Activated CD4-positive, alpha-beta T cell treated with anti-CD3 and anti-CD28 coated beads, Interleukin-2, amount 50 U/mL, for 48 hours (primary cell): ENCODE results near the gene PASK.

ENCODE experiments used
- DNase-seq, 2 experiments: peaks; one replicate each; pipeline ENCODE4 v3.0.0-alpha.2; 2020

The PASK gene

GRCh38 chr2:241080405-241081189 lies 68.7 kb downstream of the PASK start:
- DNase-seq = no peak

- no peak for DNase-seq
Observed at GRCh38 chr2:241074901-241075540, 74.3 kb downstream of the PASK start.

DNA sequence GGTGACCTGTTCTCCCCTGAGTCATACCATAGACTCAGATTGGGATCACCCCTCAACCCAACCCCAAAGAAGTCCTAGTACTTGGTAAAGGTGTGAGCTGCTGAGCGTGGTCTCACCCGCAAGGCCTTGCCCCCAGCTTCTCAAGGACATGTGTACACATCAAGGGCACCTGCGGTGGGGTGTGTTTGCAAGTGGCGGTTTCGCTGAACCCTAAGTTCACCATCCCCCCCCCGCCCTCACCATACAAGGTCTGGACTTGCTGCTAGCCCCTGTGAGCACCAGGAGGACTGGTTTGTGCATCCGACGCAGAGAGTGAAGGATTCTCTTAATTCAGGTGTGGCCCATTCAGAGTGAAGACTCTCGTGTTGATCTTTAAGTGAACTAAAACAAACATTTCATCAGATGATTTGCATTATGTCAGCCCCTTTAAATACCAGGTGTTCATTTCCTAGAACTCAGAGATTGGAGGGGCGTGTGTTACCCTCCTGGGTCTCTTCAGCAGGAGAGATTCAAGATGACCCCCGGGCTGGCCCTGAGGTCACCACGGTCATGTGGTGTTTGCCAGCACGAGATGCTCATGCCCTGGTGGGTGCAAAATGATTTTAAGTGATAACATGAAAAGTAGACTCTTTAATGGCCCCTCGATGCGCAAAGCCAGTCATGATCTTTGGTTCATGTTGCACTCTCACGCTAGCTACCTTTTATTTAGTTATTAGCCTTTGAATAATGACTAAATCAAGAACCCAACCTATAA lies 75.0 kb downstream of the PASK start:
- no peak for DNase-seq

- no peak for DNase-seq
Observed at GRCh38 chr2:241073166-241074064, 75.9 kb downstream of the PASK start.

GRCh38 chr2:241072553-241073165 lies 76.6 kb downstream of the PASK start:
- DNase-seq = no peak

- no peak for DNase-seq
Observed at GRCh38 chr2:241072151-241072550, 77.1 kb downstream of the PASK start.

DNA sequence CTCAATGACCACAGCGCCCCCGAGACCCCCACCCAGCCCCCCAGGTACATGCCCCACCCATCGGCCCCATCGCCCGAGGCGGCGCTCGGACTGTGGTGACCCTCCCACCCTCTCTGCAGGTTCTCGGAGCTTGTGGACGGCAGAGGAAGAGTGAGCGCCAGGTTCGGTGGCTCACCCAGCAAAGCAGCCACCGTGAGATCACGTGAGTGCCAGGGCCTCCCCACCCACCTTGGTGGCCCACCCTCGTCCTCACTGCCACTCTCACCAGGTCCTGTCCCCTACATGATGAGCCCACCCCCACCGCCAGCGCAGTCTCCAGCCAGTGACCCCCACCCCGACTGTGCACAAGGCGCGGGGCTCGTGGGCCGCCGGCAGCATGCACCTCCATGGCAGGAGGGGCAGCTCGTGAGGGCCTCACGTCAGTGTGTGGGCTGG lies 77.6 kb downstream of the PASK start:
- DNase-seq = no peak

DNA sequence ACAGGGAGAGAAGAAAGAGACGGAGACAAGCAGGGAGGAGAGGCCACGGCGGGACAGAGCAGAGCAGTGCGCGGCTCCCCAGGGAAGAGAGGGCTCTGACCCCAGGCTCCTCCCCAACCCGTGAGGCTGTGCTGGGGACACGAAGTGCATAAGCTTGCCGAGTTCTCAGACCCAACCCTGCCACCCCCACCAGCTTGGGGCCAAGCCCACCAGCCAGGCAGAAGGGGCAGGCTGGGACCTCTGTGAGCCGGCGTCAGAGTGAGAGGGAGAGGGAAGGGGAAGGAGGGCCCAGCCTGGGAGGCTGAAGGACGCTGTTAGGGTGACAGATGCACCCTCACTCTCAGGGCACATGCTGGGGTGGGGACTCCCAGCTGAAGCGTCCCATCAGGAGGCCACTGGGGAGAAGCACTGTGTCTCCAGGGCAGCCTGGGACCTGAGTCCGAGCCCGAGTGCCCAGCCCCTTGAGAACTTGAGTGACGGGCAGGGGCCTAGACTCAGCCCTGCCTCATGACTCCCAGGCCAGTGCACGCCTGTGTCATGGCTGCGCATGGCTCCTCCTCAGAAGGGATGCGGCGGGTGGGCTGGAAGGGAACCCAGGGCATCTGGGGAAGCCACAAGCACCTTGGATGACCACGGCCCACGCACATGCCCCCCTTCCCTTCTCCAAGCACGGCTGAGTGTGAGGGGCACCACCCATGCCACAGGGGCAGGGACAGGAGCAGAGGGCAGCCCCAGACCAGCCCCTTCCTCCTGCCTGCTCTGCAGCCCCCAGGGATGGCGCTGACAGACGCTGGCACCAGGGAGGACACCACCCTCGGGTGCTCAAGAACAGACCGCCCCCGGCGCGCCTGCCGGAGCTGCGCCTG lies 78.2 kb downstream of the PASK start:
- no peak for DNase-seq

GRCh38 chr2:241070361-241070760 lies 78.9 kb downstream of the PASK start:
- DNase-seq = no peak

GRCh38 chr2:241069821-241070281 lies 79.4 kb downstream of the PASK start:
- DNase-seq = no peak

- no peak for DNase-seq
Observed at GRCh38 chr2:241068942-241069810, 80.1 kb downstream of the PASK start.

- DNase-seq = no peak
Observed at GRCh38 chr2:241068136-241068941, 80.9 kb downstream of the PASK start.

- DNase-seq = no peak
Observed at GRCh38 chr2:241067501-241068135, 81.7 kb downstream of the PASK start.

DNA sequence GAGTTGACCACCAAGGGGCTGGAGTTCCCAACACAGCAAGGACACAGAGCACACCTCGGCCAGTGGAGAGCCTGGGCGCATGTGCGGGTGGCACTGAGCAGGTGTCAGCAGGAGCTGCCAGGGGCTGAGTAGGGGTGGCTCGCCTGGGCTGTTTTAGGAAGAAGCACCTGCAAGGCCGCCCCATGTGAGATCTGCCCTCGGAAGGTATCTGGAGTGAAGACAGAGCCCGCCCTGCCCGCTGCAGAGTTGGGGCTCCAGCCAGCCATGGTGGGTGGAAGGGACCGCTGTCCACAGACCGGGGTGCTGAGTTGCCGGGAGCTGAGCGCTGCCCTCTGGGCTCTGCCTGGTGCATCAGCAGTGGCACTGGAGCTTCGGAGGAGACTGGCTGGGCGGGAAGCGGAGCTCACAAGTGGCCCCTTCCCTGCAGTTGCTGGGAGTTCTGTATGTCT lies 82.4 kb downstream of the PASK start:
- DNase-seq = no peak

DNA sequence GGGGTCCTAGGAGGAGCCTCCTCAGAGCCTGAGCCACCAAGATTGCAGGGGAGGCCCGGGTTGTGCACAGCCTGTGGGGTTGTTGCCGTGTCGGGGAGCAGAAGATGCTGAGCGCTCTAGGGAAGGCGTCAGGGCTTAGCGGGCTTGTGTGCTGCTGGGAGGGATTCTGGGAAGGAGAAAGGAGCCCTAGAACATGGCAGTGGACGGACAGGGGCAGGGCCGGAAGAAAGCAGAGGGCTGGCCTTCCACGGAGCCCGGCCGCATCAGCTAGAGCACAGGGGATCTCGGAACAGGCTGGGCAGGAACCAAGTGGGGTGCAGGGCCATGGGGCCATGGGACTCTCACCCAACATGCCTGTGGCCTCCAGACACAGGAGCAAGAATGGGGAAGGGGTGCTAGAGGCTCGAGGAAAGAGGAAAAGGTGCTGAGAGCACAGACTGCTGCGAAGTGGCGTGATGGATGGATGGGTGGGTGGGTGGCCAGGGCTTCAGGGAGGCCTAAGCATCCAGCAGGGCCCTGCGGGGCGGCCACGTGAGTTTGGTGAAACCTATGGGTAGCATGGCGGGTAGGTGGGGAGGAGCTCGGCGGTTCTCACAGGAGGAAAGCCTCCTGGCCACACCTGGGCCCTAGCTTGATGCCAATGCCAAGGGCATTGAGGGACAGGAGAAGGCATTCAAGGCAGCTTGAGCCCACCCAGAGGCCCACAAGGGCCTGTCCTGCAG lies 82.9 kb downstream of the PASK start:
- no peak for DNase-seq

GRCh38 chr2:241065355-241065803 lies 83.9 kb downstream of the PASK start:
- no peak for DNase-seq

- no peak for DNase-seq
Observed at GRCh38 chr2:241064802-241065354, 84.4 kb downstream of the PASK start.
